NCI-H1930 (cell line): Measurements from ENCODE around the gene RTN3.

ENCODE experiments used
- DNase-seq, 2 experiments: peaks; one replicate each; lab custom pipeline; 2025; lab: John Stamatoyannopoulos, UW

RTN3 gene

DNA sequence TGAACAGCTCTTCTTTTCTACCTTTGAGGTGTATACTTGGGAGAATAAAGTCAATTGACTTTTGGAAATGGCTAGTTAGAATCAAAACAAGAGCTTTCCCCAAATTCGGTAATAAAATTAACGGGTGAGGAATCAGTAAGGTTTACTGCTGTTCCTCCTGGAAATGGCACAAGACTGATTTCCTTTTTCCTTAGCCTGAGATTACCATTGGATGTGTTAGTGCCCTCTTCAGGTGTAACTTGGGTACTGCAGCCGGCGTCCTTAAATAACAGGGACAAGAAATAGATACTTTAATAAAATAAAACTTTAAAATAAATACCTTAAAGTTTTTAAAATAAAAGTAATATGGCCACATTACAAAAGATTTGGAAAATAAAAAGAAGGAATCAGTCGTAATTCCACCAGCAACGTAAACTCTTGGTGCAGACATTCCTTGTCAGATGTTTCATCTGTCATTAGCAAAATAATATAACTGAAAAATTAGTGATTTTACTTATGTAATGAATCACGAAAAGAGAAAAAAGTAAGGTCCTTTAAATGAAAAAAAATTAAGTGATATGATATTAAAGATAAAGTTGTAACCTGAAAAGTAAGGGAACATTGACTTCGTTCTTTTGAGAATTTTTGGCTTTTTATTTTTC is 57.5 kb downstream of the RTN3 start:
- DNase-seq, result peak; percentile 31 to 47

DNA sequence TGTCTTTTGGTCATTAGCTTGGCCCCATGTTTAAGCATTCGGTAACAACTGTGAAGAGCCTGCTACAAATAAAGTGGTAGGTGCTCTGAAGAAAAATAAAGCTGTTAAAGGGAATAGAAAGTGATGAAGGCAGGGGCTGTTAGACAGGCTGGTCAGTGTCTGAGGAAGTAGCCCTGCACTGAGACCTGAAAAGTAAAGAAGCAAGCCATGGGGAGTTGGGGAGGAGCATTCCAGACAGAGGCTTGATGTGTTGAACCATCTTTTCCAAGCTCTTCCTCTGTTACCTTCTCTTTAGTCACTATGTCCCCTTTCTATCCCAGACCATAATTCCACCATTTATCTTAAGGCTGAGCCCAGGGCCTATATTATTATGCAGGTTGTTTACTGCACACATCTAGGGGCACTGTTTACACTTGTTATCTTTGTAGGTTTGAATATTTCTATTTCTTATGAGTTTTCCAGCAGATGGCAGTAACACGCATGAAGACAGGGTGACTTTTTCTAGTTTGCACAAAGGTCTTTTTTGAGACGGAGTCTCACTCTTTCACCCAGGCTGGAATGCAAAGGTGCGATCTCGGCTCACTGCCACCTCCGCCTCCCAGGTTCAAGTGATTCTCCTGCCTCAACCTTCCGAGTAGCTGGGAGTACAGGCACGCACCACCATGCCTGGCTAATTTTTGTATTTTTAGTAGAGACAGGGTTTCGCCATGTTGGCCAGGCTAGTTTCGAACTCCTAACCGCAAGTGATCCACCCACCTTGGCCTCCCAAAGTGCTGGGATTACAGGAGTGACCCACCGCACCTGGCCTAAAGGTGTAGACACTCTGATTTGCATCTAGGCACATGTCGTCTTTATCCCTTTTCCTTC is 64.2 kb downstream of the RTN3 start:
- no peak for DNase-seq

DNA sequence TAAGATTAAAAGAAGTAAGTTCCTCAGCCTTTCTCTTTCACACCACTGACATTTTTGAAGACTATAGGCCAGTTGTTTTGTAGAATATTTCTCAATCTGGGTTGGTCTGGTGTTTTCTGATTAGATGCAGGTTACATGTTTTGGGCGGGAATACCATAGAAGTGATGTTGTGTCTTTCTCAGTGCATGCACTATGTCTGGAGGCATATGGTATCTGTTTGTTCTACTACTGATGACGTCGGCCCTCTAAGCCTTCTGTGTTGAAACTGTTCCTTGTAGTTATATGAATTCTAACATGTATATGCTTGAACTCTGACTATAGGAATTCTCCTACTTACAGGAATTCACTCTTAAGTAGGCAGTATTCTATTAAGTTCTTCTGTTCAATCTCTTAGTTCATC is 65.7 kb downstream of the RTN3 start:
- DNase-seq, result no peak

DNA sequence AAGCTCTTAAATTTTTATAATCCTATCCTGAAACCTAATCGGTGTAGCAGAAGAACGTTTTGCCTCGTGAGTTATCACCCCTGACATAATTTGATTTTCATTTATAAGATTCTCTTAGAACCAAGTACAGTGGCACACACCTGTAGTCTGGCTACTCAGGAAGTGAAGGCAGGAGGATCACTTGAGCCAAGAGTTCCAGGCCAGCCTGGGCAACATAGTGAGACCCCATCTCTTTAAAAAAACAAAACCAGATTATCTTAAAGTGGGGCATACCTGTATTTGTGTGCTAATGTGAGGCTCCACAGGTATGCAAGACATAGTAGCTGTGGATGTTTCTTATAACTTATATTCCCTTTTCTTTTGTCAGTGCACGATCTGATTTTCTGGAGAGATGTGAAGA is 68.3 kb downstream of the RTN3 start:
- no peak for DNase-seq

DNA sequence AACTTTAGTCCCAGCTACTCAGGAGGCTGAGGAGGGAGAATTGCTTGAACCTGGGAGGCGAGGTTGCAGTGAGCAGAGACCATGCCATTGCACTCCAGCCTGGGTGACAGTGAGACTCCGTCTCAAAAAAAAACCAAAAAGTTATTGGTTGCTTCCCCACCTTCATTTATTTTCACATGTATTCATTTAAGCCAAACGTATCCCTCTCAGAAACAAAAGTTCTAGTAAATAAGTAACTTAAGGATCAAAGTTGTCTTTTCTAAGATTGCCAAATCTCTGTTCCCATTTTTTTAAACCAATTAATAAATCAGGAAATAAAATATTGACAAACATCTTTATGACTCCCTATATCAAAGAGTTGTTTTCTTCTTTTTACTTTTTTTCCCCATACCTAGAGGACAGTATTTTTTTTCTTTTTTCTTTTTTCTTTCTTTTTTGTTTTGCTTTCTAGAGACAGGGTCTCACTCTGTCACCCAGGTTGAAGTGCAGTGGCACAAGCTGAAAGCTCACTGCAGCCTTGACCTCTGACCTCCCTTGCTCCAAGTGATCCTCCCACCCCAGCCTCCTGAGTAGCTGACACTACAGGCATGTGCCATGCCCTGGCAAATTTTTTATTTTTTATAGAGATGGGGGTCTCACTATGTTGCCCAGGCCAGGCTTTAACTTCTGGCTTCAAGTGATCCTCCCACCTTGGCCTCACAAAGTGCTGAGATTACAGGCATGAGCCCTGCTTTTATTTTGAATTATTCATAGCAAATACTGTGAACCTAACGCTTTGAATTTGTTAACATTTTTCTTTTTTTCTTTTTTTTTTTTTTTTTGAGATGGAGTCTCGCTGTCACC is 75.8 kb downstream of the RTN3 start:
- DNase-seq, result no peak

DNA sequence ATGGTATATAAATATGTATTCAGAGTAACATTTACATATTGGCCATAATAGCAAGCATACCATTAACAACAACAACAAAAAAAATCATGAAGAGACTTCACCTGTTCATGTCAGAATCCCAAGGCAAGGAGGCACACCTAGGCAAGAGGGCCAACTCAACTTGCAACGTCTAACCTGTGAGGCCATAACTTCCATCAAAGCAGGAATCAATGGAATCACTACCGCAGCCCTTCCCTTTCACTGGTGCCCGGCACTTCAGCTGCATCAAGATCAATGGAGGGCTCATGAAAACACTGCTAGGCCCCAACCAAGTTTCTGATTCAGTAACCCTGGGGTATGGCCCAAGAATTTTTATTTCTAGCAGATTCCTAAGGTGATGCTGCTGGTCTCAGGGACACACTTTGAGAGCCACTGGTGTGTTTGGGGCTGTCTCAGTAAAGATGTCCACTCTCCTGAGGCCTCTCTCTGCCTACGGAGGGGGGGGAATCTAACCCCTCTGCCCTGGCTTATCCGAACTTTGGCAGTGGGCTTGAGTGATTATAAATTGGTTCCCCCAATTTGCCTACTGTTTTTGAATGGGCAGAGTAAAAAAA is 79.3 kb downstream of the RTN3 start:
- no peak for DNase-seq

DNA sequence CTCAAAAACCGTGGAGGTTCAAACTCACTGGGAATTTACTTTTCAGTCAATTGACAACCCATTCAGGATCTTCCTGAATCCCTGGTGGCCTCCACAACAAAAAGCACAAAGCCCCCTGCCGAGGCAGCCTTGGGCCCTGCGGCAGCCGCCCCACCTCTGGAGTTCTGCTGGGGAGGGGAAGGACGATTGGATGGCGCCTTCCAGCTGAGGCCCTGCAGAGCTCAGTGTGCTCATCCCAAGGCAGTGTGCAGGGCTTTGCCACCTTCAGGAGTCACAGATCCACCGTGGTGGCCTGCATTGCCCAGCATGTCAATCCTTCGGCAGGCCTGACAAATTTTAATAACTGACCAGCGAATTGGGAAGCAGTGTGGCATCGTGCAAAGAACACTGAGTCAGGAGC is 79.9 kb downstream of the RTN3 start:
- DNase-seq, result no peak

DNA sequence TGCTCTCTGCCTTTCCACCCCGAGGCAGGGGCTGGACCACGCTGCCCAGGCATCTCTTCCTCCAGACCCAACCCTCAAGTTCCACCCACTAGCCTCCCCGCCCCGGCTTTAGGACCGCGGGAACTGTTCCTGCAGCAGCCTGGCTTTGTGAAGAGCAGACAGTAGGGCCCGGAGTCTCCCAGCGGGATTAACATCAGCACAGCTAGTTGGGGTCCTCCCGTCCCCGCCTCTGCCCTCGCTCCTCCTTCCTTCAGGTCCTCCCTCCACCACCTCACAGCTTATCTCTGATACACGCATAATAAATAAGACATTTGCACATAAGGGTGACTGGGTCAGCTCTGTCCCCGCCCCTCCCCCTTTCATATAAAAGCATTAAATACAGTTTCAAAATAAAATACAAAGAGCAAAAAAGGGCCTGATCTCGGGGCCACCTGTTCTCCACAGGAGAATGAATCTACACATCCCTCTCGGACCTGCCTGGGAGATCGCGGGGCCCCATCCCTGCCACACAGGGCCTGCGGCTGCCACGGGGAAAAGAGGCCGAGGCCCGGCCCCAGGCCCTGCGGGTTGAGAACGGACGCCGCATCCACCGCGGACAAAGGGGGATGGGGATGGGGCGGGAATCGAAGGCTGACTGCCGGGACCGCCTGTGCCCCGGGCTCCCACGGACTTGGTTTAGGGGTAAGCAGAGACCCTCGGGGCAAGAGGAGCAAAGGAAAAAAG is 80.8 kb downstream of the RTN3 start:
- DNase-seq, result no peak

DNA sequence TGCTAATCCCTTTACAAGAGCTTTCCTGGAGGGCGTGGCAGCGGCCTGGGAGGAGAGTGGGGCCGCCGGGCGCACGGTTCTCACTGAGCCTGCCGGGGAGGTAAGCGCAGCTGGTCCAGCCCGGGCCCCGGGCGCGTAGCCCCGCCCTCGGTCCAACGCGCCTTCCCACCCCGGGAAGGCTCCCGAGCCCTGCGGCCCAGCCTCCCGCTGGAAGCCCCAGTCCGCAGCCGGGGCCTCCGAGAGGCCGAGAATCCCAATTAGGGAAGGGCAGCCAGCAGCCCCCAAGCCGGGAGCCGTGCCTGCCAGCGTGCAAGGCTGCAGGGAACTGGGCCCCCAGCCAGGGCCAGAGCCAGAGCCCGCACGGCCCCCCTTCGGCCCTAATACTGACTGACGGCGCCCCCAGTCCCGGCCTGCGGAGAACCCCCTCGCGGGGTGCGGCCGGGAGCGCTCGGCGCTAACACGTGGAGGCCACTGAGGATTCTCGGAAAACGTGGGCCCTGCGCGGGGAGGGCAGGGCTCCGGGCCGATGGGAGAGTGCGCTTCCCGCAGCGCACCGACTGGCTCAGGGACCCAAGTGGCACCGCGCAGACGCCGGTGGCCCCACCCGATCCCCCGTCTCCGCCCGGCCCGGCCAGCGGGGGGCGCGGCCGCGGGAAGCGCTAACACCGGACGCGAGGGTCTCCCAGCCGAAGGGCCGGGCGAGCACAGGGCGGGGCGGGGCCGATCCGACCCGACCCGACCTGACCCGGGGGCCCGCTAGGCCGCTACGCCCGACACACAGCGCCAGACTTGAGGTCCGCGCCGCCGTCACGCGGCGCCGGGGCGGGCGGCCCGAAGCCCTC is 81.6 kb downstream of the RTN3 start:
- DNase-seq, result no peak

DNA sequence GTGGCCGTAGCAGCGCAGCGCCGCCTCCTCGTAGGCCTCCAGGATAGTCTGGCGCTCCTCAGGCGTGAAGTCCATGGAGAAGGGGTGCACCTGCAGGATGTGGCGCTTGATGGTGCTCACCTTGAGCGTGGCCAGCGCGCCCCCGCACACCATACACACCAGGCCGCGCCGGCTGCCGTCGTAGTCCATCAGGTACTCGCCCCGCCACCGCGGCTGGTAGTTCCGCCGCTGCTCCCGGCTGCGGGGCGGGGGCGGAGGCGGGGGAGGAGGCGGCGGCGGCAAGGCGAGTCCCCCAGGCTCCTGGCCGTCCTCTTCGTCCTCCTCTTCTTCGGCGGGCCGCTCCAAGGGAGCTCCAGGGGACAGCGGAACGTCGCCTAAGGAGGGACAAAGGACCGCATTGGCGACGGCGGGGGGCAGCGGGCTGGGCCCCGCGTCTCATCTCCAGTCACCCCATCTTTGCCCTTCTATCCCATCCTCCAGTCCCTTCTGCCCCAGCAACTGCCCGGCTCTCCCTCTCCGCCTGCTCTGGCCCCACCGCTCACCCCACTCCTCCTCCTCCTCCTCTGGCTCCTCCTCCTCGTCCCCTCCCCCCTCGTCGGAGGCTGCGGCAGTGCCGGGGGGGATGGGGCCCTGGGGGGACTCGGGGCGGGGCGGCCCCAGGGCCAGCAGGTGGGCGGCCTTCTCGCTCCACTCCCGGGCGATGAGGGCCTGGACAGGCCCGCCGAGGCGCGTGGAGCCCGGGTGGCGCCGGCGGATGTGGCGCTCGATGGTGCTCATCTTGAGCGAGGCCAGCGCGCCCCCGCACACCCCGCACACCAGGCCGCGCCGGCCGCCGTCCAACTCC is 82.4 kb downstream of the RTN3 start:
- no peak for DNase-seq

DNA sequence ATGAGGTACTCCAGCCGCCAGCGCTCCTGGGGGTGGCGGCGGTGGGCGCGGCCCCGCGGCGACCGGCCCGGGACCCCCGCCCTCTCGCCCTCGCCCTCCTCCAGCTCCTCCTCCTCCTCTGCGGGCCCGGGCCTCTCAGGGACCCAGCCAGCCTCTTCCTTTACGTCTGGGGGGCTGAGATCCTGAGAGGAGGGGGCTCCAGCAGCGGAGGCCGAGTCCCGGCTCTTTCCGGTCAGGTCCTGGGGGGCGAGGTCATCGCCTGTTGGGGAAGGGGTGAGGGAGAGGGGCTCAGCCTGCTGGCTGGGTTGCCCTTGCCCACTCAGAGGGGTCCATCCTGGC is 83.0 kb downstream of the RTN3 start:
- no peak for DNase-seq

DNA sequence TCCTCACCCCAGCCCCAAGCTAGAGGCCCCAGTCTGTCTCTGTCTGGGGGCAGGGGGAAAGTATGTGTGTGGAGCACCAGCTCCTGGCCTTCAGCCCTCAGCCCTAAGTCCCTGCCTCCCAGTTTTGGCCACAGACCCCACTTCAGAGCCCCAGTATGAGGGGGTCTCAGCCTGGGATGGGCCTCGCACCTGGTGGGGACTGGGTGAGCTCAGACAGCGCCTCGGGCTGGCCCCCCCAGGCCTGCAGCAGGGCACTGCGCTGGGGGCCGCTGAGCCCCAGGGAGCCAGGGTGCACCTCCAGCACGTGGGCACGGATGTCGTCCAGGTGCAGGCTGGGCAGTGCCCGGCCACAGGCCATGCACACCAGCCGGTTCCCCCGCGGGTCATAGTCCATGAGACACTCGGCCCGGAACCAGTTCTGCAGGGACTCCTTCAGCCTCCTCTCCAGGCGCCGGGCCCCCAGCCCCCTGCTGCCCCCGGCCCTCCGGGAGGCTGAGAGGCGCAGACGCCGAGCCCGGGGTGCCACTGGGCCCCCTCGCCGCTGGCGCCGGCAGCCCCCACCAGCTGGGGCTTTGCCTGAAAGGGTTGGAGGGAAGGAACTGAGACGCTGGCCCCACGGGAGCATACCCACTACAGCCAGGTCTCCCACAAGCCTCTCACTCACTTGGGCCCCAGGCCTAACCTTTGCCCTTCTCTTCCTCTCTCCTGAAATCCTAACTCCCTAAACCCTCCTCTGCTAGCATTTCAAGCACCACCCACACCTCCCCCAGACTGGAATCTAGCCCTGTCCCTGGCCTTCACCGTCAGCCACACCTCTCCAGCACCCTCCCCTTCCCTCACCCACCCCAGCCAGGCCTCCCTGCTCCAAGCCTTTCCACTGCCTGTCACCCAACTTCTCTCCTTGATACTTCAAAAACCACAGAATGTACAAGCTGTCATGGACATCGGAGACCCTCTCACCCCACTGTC is 83.7 kb downstream of the RTN3 start:
- no peak for DNase-seq

DNA sequence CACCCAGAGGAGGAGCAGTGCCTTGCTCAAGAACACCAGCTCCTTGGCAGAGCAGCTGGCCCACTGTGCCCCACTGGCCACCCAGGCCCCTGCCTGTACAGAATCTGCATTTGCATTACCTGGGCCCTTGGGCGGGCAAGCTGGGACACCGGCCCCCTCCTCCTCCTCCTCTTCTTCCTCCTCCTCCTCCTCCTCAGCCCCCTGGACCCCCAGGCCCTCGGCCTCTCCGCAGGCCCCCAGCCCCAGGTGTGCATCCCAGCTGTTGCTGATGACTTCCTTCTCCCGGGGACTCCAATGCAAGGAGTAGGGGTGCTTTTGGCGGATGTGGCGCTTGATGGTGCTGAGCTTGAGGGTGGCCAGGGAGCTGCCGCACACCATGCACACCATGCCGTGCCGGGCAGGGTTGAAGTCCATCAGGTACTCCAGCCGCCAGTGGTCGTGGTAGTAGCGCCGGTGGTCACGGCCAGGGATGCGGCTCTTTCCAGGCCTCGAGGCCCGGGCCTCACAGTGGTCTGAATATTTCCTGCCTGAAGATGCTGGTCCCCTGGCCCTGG is 84.5 kb downstream of the RTN3 start:
- no peak for DNase-seq

DNA sequence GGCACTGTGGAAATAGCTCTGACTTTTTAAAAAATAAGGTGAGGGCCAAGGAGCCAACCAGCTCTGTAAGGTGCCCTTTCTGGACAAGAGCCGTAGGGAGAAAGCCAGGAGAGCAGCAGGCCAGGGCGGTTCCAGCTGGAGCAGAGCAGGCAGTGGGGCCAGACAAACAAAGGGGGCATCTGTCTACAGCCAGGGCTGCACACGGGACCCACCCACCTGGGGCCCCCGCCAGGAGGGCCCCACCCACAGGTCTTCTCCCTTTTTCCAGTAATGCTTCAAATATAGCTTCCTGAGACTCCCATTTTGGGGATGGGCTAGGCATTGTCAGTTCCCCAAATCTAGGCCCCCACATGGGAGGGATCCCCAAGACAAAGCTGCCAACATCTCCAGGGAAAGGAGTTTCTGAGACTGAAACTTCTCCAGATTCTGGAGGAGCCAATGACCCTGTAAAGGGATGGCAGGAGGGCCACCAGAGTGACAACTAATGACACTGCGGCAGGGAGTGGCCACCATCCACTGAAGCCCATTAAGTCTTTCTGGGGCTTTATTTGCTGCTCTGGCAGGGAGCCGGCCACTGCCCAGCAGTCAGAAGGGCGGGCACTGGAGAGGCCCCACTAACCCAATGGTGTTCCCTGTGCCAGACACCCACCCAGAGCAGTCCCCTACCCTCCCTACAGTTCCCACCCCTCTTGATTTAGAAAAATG is 85.4 kb downstream of the RTN3 start:
- DNase-seq, result no peak

DNA sequence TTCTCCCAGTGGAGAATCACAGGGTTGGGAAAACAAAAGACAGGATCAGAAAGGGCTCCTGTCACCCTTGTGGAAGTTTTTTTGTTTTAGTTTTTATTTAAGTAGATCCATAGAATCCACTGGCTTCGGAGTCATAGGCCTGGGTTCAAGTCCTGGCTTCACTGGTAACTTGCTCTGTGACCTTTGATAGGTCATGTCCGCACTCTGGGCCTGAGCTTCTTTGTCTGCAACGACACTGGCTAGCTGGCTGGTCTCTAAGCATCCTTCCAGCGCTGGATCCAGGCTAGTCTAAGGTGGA is 85.9 kb downstream of the RTN3 start:
- no peak for DNase-seq

DNA sequence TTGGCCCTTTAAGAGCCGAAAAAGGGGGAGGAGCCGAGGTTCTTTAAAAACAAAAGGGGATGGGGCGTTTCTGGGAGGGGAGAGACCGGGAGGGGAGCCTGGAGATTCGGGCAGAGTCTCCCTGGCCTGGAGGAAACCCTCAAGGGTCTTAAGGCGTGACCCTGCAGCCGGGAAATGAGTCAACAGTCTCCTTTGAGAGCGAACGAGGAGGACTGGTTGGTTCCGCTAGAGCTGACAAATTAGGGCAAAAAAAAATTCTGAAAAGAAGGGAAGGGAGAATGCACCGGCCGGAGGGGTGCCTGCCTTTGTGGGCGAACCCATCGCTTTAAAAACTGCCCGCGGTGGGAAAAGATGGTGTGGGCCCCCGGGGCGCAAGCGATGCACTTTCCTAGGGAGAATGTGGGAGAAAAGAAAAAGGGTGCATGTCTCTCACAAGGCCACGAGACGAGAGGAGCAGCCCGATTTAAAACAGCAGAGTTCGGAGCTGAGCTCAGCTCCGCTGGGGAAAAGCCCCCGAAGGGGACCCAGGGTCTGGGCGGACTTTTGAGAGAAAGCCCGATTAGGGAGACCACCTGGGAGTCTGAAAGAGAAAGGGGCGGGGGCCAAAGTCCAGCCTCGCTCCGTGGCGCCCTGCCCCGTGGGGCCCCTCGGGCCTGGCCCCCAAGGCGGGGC is 86.4 kb downstream of the RTN3 start:
- peak; percentile 50 to 57 for DNase-seq

DNA sequence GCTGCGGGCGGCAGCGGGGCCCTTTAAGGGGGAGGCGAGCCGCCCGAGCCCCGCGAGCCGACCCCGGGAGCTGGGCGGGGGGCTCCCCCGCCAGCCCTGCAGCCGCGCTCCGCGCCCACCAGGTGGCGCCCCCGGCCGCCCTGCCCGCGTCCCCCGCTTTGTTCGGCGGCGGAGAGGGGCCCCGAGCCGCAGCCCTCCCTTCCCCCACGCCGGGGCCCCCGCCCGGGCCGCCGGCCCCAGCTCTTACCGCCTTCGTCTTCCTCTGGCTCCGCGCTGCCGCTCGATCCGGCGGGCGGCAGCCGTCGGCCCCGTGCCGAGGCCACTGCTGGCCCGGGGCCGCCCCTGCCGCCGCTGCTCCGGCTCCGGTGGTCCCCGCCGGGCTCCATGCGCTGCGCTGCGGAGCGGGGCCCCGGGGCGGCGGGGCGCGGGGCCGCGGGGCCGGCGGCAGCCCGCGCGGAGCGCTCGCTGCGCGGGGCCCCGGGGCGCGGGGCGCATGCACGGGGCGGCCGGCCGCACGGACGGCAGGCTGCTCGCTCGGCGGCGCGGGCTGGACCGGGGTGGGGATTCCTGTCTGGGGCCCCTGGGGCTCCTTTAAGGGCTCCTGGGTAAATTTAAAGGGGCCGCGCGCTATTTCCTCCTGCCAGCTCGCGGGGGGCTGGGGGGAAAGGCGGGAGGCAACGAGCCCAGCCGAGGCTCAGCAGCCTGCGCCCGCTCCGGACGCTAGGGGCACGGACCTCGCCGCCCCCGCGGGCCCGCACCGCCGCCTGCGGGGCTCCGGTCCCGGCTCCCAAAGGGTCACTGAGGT is 87.1 kb downstream of the RTN3 start, which contains the start of gene ZFTA:
TSS of gene ZFTA (minus strand) at position 539 of the 805 bp plus-strand sequence. CDS start at position 386, 153 bp downstream.
- DNase-seq, result peak; percentile 64
